WTC11 (cell line): ENCODE measurements around the gene PLEKHA3. TPM values are rescaled to one million over a fixed set of nuclear protein-coding genes. Genes with fewer than 3 reads are reported as not detected.

Experiments
- ARID4B ChIP-seq: sonication (generic); formaldehyde crosslinking; IDR thresholded peaks from 2 replicates; pipeline ENCODE4 v1.8.0; 2023; ENCODE audit warnings: missing genetic modification reagents, mild to moderate bottlenecking, borderline replicate concordance
- CREM ChIP-seq: sonication (generic); formaldehyde crosslinking; IDR thresholded peaks from 2 replicates; pipeline ENCODE4 v1.8.1; 2022; ENCODE audit warnings: mild to moderate bottlenecking, missing genetic modification reagents, moderate library complexity
- E2F1 ChIP-seq: sonication (generic); formaldehyde crosslinking; IDR thresholded peaks from 2 replicates; pipeline ENCODE4 v1.8.0; 2022; ENCODE audit warnings: mild to moderate bottlenecking, missing genetic modification reagents
- ERG ChIP-seq: fragments of 250-450 bp; sonication (Bioruptor Pico); IDR thresholded peaks from 2 replicates; pipeline ENCODE4 v1.8.0; 2021; ENCODE audit warnings: mild to moderate bottlenecking
- ETV6 ChIP-seq: sonication (generic); formaldehyde crosslinking; IDR thresholded peaks from 2 replicates; pipeline ENCODE4 v1.8.1; 2022; ENCODE audit warnings: mild to moderate bottlenecking, missing genetic modification reagents
- FOXK1 ChIP-seq: sonication (generic); formaldehyde crosslinking; IDR thresholded peaks from 2 replicates; pipeline ENCODE4 v1.8.0; 2022; ENCODE audit warnings: mild to moderate bottlenecking, moderate library complexity, missing genetic modification reagents
- IRF2 ChIP-seq: sonication (generic); formaldehyde crosslinking; IDR thresholded peaks from 2 replicates; pipeline ENCODE4 v1.8.0; 2022; ENCODE audit warnings: low read depth, missing genetic modification reagents, borderline replicate concordance
- NR3C1 ChIP-seq: sonication (generic); formaldehyde crosslinking; conservative IDR thresholded peaks from 2 replicates; pipeline ENCODE4 v1.8.1; 2023; ENCODE audit warnings: low read depth, mild to moderate bottlenecking, missing genetic modification reagents
- PRDM15 ChIP-seq: sonication (generic); formaldehyde crosslinking; IDR thresholded peaks from 2 replicates; pipeline ENCODE4 v1.8.0; 2022; ENCODE audit warnings: missing genetic modification reagents
- RELA ChIP-seq: sonication (generic); formaldehyde crosslinking; IDR thresholded peaks from 2 replicates; pipeline ENCODE4 v1.8.1; 2022; ENCODE audit warnings: missing genetic modification reagents, mild to moderate bottlenecking, borderline replicate concordance
- SP1 ChIP-seq: sonication (generic); formaldehyde crosslinking; conservative IDR thresholded peaks from 2 replicates; pipeline ENCODE4 v1.8.1; 2022; ENCODE audit warnings: missing genetic modification reagents
- TEAD1 ChIP-seq: sonication (generic); formaldehyde crosslinking; IDR thresholded peaks from 2 replicates; pipeline ENCODE4 v1.8.0; 2022; ENCODE audit warnings: mild to moderate bottlenecking, missing genetic modification reagents
- ZMAT4 ChIP-seq: fragments of 250-450 bp; sonication (Bioruptor Pico); IDR thresholded peaks from 2 replicates; pipeline ENCODE4 v1.9.0; 2021; ENCODE audit warnings: mild to moderate bottlenecking
- ZNF138 ChIP-seq: sonication (generic); formaldehyde crosslinking; conservative IDR thresholded peaks from 2 replicates; pipeline ENCODE4 v1.8.1; 2022; ENCODE audit warnings: mild to moderate bottlenecking, moderate library complexity, missing genetic modification reagents
- ZNF232 ChIP-seq: sonication (generic); formaldehyde crosslinking; IDR thresholded peaks from 2 replicates; pipeline ENCODE4 v1.8.0; 2022; ENCODE audit warnings: mild to moderate bottlenecking, missing genetic modification reagents
- ZNF317 ChIP-seq: sonication (generic); formaldehyde crosslinking; IDR thresholded peaks from 2 replicates; pipeline ENCODE4 v1.8.1; 2023; ENCODE audit warnings: low read depth, mild to moderate bottlenecking, moderate library complexity, missing genetic modification reagents, borderline replicate concordance
- ZNF416 ChIP-seq: fragments of 250-450 bp; sonication (Bioruptor Pico); IDR thresholded peaks from 2 replicates; pipeline ENCODE4 v1.9.0; 2021; ENCODE audit warnings: mild to moderate bottlenecking, inconsistent platforms
- ZNF423 ChIP-seq: fragments of 250-450 bp; sonication (Bioruptor Pico); IDR thresholded peaks from 2 replicates; pipeline ENCODE4 v2.1.2; 2022; ENCODE audit warnings: mild to moderate bottlenecking, moderate library complexity
- ZNF425 ChIP-seq: fragments of 250-450 bp; sonication (Bioruptor Pico); conservative IDR thresholded peaks from 2 replicates; pipeline ENCODE4 v1.9.0; 2021; ENCODE audit warnings: mild to moderate bottlenecking
- total RNA-seq: library from RNA; stranded (reverse); gene quantifications from 3 replicates; pipeline ENCODE4 v1.2.3, GENCODE V29; 2021

Gene PLEKHA3
- total RNA-seq, 1 experiment from 2014 or later = 18.7 TPM

- TF ChIP-seq RELA (CRISPR knock-in tag) (no peak), ZNF138 (no peak), FOXK1 (CRISPR knock-in tag) (no peak; the same call in 1 of the 2 replicates), PRDM15 (CRISPR knock-in tag) (no peak), ARID4B (CRISPR knock-in tag) (0 out of 2 replicates have a peak, but pooled peaks have one; percentile 22), CREM (CRISPR knock-in tag) (peak; percentile 29; the same call in 1 of the 2 replicates), ZNF232 (CRISPR knock-in tag) (peak; percentile 41; the same call in 1 of the 2 replicates), E2F1 (CRISPR knock-in tag) (no peak), ZNF416 (CRISPR knock-in tag) (no peak), ZNF425 (CRISPR knock-in tag) (no peak), SP1 (CRISPR knock-in tag) (peak; percentile 56), NR3C1 (no peak), TEAD1 (0 out of 2 replicates have a peak, but pooled peaks have one; percentile 22), ZNF423 (CRISPR knock-in tag) (no peak), IRF2 (CRISPR knock-in tag) (no peak), ZMAT4 (CRISPR knock-in tag) (no peak), ZNF317 (CRISPR knock-in tag) (no peak), ERG (CRISPR knock-in tag) (no peak), ETV6 (peak; percentile 67; the same call in 1 of the 2 replicates)
Measured at GRCh38 chr2:178478439-178479274, 1.6 kb upstream of the PLEKHA3 start, which contains the start of gene FKBP7 (continued).
